Measurements from ENCODE around the gene ZNF169.
"Not testable (repeated sequence)": the region's sequence is repeated elsewhere in the genome, so short reads cannot be mapped to it uniquely, and the experiment has no call there.

GRCh38 chr9:94315034-94315984 is 56.2 kb downstream of the ZNF169 start:
- TF ChIP-seq EZH2phosphoT487 (IDR thresholded peaks at IDR 0.05; ENCODE audit: low read depth) = not testable (repeated sequence)
- TF ChIP-seq, protein P1, sequence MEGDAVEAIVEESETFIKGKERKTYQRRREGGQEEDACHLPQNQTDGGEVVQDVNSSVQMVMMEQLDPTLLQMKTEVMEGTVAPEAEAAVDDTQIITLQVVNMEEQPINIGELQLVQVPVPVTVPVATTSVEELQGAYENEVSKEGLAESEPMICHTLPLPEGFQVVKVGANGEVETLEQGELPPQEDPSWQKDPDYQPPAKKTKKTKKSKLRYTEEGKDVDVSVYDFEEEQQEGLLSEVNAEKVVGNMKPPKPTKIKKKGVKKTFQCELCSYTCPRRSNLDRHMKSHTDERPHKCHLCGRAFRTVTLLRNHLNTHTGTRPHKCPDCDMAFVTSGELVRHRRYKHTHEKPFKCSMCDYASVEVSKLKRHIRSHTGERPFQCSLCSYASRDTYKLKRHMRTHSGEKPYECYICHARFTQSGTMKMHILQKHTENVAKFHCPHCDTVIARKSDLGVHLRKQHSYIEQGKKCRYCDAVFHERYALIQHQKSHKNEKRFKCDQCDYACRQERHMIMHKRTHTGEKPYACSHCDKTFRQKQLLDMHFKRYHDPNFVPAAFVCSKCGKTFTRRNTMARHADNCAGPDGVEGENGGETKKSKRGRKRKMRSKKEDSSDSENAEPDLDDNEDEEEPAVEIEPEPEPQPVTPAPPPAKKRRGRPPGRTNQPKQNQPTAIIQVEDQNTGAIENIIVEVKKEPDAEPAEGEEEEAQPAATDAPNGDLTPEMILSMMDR (IDR thresholded peaks at IDR 0.05; ENCODE audit: low read depth, low read length) = not testable (repeated sequence)
